A549 treated with ZK216348 at 1 μM for 4 hours (cell line): ENCODE data around the gene TMEM11. TPM values are rescaled to one million over a fixed set of nuclear protein-coding genes. Genes with fewer than 3 reads are reported as not detected.

ENCODE experiments used
- total RNA-seq: library from RNA; stranded (reverse); fragments of 200-300 nt; extraction: Qiagen RNA extraction; gene quantifications from 5 replicates; pipeline ENCODE4 v1.2.3, GENCODE V29; 2022; ENCODE audit warnings: low read depth

Gene TMEM11, protein sequence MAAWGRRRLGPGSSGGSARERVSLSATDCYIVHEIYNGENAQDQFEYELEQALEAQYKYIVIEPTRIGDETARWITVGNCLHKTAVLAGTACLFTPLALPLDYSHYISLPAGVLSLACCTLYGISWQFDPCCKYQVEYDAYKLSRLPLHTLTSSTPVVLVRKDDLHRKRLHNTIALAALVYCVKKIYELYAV
- 53.4 to 71.0 TPM (median 68.1 TPM) in 5 replicates for total RNA-seq

DNA sequence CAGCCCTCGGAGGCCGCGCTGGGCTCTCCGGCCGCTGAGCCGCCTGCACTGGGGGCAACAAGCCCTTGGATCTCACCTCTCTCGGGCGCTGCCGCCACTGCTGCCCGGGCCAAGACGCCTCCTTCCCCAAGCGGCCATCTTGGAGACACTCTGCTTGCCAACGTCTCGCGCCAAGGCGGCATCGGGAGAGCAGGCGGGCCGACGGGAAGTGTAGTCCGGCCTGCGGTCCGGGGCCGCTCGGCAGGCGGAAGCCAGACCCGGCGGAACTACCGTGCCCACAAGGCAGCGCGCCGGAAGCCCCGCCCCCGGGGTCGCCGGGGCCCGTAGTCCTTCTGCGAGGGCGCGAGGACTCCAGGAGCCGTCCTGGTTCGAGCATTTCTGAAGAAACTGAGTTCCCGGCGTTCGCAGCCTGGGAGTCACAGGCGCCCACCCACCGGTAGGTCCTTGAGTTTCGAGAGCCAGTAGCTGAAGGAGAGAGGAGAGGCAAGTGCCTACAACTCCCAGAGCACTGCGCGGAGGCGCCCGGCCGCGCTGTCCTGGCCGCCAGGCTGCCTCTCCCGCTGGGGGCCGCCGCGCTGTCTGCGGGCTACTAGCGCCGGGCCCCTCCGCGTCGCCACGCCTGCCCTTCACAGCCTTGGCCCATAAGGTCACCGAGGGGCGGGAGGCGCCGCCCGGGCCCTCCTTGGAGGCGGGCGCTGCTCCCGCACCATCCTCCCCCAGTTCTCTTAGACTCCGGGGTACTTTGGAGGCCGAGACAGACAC is at the start of gene TMEM11:
Gene TMEM11 (minus strand): TSS at position 147 of the 762 bp plus-strand sequence. CDS start 9 bp downstream, at position 138.

DNA sequence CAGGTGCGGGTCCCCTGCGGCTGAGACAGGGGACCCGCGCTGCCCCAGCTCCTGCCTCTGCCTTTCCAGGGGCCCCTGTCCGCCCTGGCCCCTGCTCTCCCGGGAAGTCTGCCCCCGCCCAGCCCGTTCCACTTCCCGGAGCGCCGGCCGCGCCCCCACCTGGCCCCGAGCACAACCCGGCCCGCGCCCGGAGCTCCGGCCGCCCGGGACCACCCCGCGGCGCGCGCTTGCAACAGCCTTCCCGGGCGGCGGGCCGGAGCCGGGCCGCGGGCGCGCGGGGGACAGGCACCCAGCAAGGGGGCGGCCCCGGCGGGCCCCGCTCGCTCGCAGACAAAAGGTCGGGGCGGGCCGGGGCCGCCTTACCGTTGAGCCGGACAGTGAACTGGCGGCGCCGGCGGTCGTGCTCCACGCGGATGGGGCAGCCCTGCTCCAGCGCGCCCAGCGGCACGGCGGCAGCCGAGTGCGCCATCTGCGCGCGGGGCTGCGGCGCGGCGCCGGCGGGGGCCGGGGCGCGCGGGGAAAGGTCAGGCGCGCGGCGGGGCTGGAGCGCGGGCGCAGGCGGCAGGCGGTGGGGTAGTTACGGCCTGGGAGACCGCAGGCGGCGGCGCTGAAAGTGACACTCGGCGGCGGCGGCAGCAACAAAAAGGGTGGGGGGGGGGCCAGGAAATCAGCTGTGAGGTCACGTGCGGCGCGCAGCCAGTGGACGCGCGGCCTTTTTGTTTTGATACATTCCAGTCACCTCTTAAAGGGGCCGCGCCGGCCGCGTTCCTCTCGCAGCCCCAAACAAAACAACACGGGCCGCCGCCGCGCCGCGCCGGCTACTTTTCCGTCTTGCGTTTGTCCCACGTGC is 39.1 kb upstream of the TMEM11 start, which contains the start of gene NATD1:
Gene NATD1 (minus strand): TSS at position 615 of the 850 bp plus-strand sequence. CDS start 146 bp downstream, at position 469.

Other genes with a start within 250 kb of the TMEM11 start
- 99.9 to 140 TPM (median 121 TPM) in 5 replicates for gene USP22, start 171.2 kb downstream of the TMEM11 start, total RNA-seq
- gene DHRS7B, start 87.2 kb downstream of the TMEM11 start, total RNA-seq = 17.1 to 21.2 TPM (median 20.3 TPM) in 5 replicates
- 2.2 to 3.5 TPM (median 3.2 TPM) in 5 replicates for gene NATD1, start 39.2 kb upstream of the TMEM11 start, total RNA-seq
- 87.0 to 135 TPM (median 103 TPM) in 5 replicates for gene MAP2K3, start 70.5 kb upstream of the TMEM11 start, total RNA-seq
- 0.67 to 1.5 TPM (median 1.4 TPM) in 5 replicates for gene KCNJ12, start 162.2 kb upstream of the TMEM11 start, total RNA-seq